Immature natural killer cell (primary cell): ENCODE results near the gene COX19. TPM values are rescaled to one million over a fixed set of nuclear protein-coding genes. Genes with fewer than 3 reads are reported as not detected.
A peak's percentile ranks its signal among the peaks of the same experiment; 100 is the strongest.
"Not testable (repeated sequence)": the region's sequence is repeated elsewhere in the genome, so short reads cannot be mapped to it uniquely, and the experiment has no call there.

Source experiments
- DNase-seq, 3 donors: peaks; one replicate each; pipeline ENCODE4 v3.0.0; 2022; ENCODE audit warnings: mixed read lengths in 1 of 3
- H3K27ac Mint-ChIP-seq, 6 donors: one replicate each; pipeline ENCODE4 v1.8.0; 2020; ENCODE audit warnings: mixed read lengths in 6 of 6, mild to moderate bottlenecking in 5 of 6, inconsistent platforms in 4 of 6, moderate library complexity in 3 of 6
- H3K27me3 Mint-ChIP-seq, 3 donors: one replicate each; pipeline ENCODE4 v1.8.0; 2020 to 2021; ENCODE audit warnings: low read depth in 3 of 3, mild to moderate bottlenecking in 3 of 3, mixed read lengths in 3 of 3, moderate library complexity in 3 of 3, inconsistent platforms in 1 of 3
- H3K36me3 Mint-ChIP-seq, 3 donors: one replicate each; pipeline ENCODE4 v1.8.0; 2020; ENCODE audit warnings: mixed read lengths in 3 of 3, inconsistent platforms in 2 of 3, mild to moderate bottlenecking in 2 of 3
- H3K4me1 Mint-ChIP-seq, 2 donors: one replicate each; pipeline ENCODE4 v1.8.0; 2020; ENCODE audit warnings: inconsistent platforms in 2 of 2, mild to moderate bottlenecking in 2 of 2, mixed read lengths in 2 of 2, moderate library complexity in 1 of 2
- H3K4me3 Mint-ChIP-seq, 5 donors: one replicate each; pipeline ENCODE4 v1.8.0; 2020; ENCODE audit warnings: mild to moderate bottlenecking in 5 of 5, mixed read lengths in 5 of 5, inconsistent platforms in 3 of 5, moderate library complexity in 3 of 5
- H3K9me3 Mint-ChIP-seq, 6 donors: one replicate each; pipeline ENCODE4 v1.8.0; 2020; ENCODE audit warnings: mild to moderate bottlenecking in 6 of 6, mixed read lengths in 6 of 6, inconsistent platforms in 4 of 6, moderate library complexity in 3 of 6
- polyA plus RNA-seq, 3 donors: library from polyadenylated mRNA; unstranded; fragments of 300-500 nt; fragmentation: Illumina TruSeq; gene quantifications; one replicate each; pipeline ENCODE4 v1.2.3, GENCODE V29; 2021

COX19 gene
- polyA plus RNA-seq, 3 donors from 2014 or later = 12.7 to 24.0 (median 18.1) TPM

- Mint-ChIP-seq H3K4me1 (peaks cover 66 to 76% of the 10 kb centered on the region in 2 donors), H3K27me3 (peaks cover 31 to 50% (median 32%) of the 10 kb centered on the region in 3 donors), H3K36me3 (peaks cover 0 to 4% (median 0%) of the 10 kb centered on the region in 3 donors), H3K4me3 (peak overlapping the region; percentile 69 to 80 (median 76)), H3K9me3 (no peaks in the 10 kb centered on the region), H3K27ac (peak overlapping the region; percentile 90 to 97 (median 95))
- DNase-seq = no peak
Observed at GRCh38 chr7:926061-927030, 49.0 kb downstream of the COX19 start.

- Mint-ChIP-seq H3K27me3 (peaks cover 32 to 50% (median 32%) of the 10 kb centered on the region in 3 donors), H3K36me3 (peaks cover 0 to 4% (median 0%) of the 10 kb centered on the region in 3 donors), H3K4me3 (peak overlapping the region; percentile 69 to 80 (median 76)), H3K9me3 (no peaks in the 10 kb centered on the region), H3K27ac (peak overlapping the region; percentile 78 to 97 (median 95)), H3K4me1 (peaks cover 72 to 76% of the 10 kb centered on the region in 2 donors)
- peak; percentile 86 for DNase-seq
Observed at GRCh38 chr7:925601-926000, 49.7 kb downstream of the COX19 start.

GRCh38 chr7:924541-925231, 50.7 kb downstream of the COX19 start:
- H3K27ac Mint-ChIP-seq = peak overlapping the region; percentile 90 to 99 (median 96)
- peaks cover 27 to 44% (median 27%) of the 10 kb centered on the region in 3 donors for H3K27me3 Mint-ChIP-seq
- H3K4me3 Mint-ChIP-seq = peak overlapping the region; percentile 81 to 89 (median 84)
- no peaks in the 10 kb centered on the region for H3K9me3 Mint-ChIP-seq
- H3K36me3 Mint-ChIP-seq = no peaks in the 10 kb centered on the region
- H3K4me1 Mint-ChIP-seq = peaks cover 66 to 67% of the 10 kb centered on the region in 2 donors
- DNase-seq = peak; percentile 66 to 73 (median 70)

GRCh38 chr7:924042-924441, 51.3 kb downstream of the COX19 start:
- Mint-ChIP-seq H3K27me3 (peaks cover 20 to 38% (median 26%) of the 10 kb centered on the region in 3 donors), H3K27ac (peak overlapping the region in 2 of 6 donors; percentile 90 to 97), H3K4me3 (peak overlapping the region in 4 of 5 donors; percentile 18 to 91 (median 90)), H3K4me1 (peaks cover 63 to 65% of the 10 kb centered on the region in 2 donors)
- not testable (repeated sequence) for DNase-seq, H3K36me3 Mint-ChIP-seq, H3K9me3 Mint-ChIP-seq

- Mint-ChIP-seq H3K27ac (peak overlapping the region; percentile 90 to 100 (median 99)), H3K27me3 (peaks cover 14 to 31% (median 21%) of the 10 kb centered on the region in 3 donors), H3K36me3 (no peaks in the 10 kb centered on the region), H3K9me3 (no peaks in the 10 kb centered on the region), H3K4me3 (peak overlapping the region; percentile 88 to 91 (median 90)), H3K4me1 (peaks cover 58% of the 10 kb centered on the region in 2 donors)
- DNase-seq = peak; percentile 95 to 97 (median 95)
Observed at GRCh38 chr7:923108-924041, 52.0 kb downstream of the COX19 start.

- peak overlapping the region; percentile 88 to 91 (median 90) for H3K4me3 Mint-ChIP-seq
- H3K4me1 Mint-ChIP-seq = peaks cover 55% of the 10 kb centered on the region in 2 donors
- H3K27ac Mint-ChIP-seq = peak overlapping the region; percentile 90 to 100 (median 99)
- no peaks in the 10 kb centered on the region for H3K9me3 Mint-ChIP-seq
- peak; percentile 65 to 76 (median 67) for DNase-seq
- H3K36me3 Mint-ChIP-seq = no peaks in the 10 kb centered on the region
- H3K27me3 Mint-ChIP-seq = peaks cover 13 to 31% (median 23%) of the 10 kb centered on the region in 3 donors
Observed at GRCh38 chr7:922334-923107, 52.8 kb downstream of the COX19 start.

GRCh38 chr7:921581-922333, 53.6 kb downstream of the COX19 start:
- Mint-ChIP-seq H3K4me1 (peaks cover 48% of the 10 kb centered on the region in 2 donors), H3K27me3 (peaks cover 13 to 28% (median 22%) of the 10 kb centered on the region in 3 donors), H3K4me3 (peak overlapping the region; percentile 44 to 91 (median 90)), H3K27ac (peak overlapping the region; percentile 90 to 100 (median 99)), H3K36me3 (no peaks in the 10 kb centered on the region), H3K9me3 (no peaks in the 10 kb centered on the region)
- peak; percentile 34 to 53 (median 44) for DNase-seq

- Mint-ChIP-seq H3K27ac (peak overlapping the region; percentile 88 to 100 (median 99)), H3K4me3 (peak overlapping the region; percentile 44 to 90 (median 51)), H3K36me3 (no peaks in the 10 kb centered on the region), H3K4me1 (peaks cover 52 to 53% of the 10 kb centered on the region in 2 donors), H3K9me3 (no peaks in the 10 kb centered on the region), H3K27me3 (peaks cover 13 to 28% (median 22%) of the 10 kb centered on the region in 3 donors)
- DNase-seq = no peak
Observed at GRCh38 chr7:921071-921461, 54.3 kb downstream of the COX19 start.

GRCh38 chr7:920351-921070, 54.8 kb downstream of the COX19 start:
- H3K27me3 Mint-ChIP-seq = peaks cover 12 to 25% (median 17%) of the 10 kb centered on the region in 3 donors
- no peaks in the 10 kb centered on the region for H3K36me3 Mint-ChIP-seq
- H3K9me3 Mint-ChIP-seq = no peaks in the 10 kb centered on the region
- peaks cover 53 to 54% of the 10 kb centered on the region in 2 donors for H3K4me1 Mint-ChIP-seq
- peak overlapping the region; percentile 88 to 100 (median 99) for H3K27ac Mint-ChIP-seq
- peak overlapping the region; percentile 14 to 61 (median 44) for H3K4me3 Mint-ChIP-seq
- DNase-seq = no peak

- Mint-ChIP-seq H3K36me3 (no peaks in the 10 kb centered on the region), H3K27ac (peak overlapping the region in 2 of 6 donors; percentile 31 to 39)
Observed at GRCh38 chr7:919924-920341, 55.4 kb downstream of the COX19 start.

GRCh38 chr7:919114-919442, 56.3 kb downstream of the COX19 start:
- no peak for DNase-seq
- no peak overlapping the region for H3K4me3 Mint-ChIP-seq
- H3K4me1 Mint-ChIP-seq = peaks cover 46 to 48% of the 10 kb centered on the region in 2 donors
- H3K27ac Mint-ChIP-seq = peak overlapping the region in 4 of 6 donors; percentile 46 to 95 (median 86)
- H3K9me3 Mint-ChIP-seq = no peaks in the 10 kb centered on the region
- H3K27me3 Mint-ChIP-seq = peaks cover 9 to 16% (median 12%) of the 10 kb centered on the region in 3 donors
- no peaks in the 10 kb centered on the region for H3K36me3 Mint-ChIP-seq

More at GRCh38 chr7:919924-920341, 55.4 kb downstream of the COX19 start:
- Mint-ChIP-seq H3K4me3 (no peak overlapping the region), H3K27me3 (peaks cover 12 to 23% (median 16%) of the 10 kb centered on the region in 3 donors), H3K9me3 (no peaks in the 10 kb centered on the region), H3K4me1 (peaks cover 52 to 54% of the 10 kb centered on the region in 2 donors)
- no peak for DNase-seq
